Stimulated activated naive CD8-positive, alpha-beta T cell treated with anti-CD3 and anti-CD28 coated beads, Interleukin-15, amount 100 ng/mL, for 72 hours (primary cell): Measurements from ENCODE around the gene DAAM1.
A peak's percentile ranks its signal among the peaks of the same experiment; 100 is the strongest.

Source experiments
- ATAC-seq: fragments of 150-1000 bp; cut with Tn5 transposase; 2 replicates; pipeline ENCODE4 v1.10.0; 2021; ENCODE audit warnings: mild to moderate bottlenecking, moderate library complexity
- DNase-seq, 2 donors: peaks; one replicate each; pipeline ENCODE4 v3.0.0; 2021 to 2022
- H3K27ac Mint-ChIP-seq, 2 donors: one replicate each; pipeline ENCODE4 v1.8.0; 2022; ENCODE audit warnings: mild to moderate bottlenecking in 2 of 2, mixed read lengths in 2 of 2, moderate library complexity in 2 of 2
- H3K27me3 Mint-ChIP-seq: one replicate; pipeline ENCODE4 v1.8.0; 2022; ENCODE audit warnings: mixed read lengths
- H3K4me1 Mint-ChIP-seq: one replicate; pipeline ENCODE4 v1.8.0; 2022; ENCODE audit warnings: mild to moderate bottlenecking, mixed read lengths
- H3K4me3 Mint-ChIP-seq, 2 donors: one replicate each; pipeline ENCODE4 v1.8.0; 2022; ENCODE audit warnings: mild to moderate bottlenecking in 2 of 2, mixed read lengths in 2 of 2, moderate library complexity in 1 of 2
- H3K9me3 Mint-ChIP-seq, 2 donors: one replicate each; pipeline ENCODE4 v1.8.0; 2022; ENCODE audit warnings: mixed read lengths in 2 of 2

The DAAM1 gene

DNA sequence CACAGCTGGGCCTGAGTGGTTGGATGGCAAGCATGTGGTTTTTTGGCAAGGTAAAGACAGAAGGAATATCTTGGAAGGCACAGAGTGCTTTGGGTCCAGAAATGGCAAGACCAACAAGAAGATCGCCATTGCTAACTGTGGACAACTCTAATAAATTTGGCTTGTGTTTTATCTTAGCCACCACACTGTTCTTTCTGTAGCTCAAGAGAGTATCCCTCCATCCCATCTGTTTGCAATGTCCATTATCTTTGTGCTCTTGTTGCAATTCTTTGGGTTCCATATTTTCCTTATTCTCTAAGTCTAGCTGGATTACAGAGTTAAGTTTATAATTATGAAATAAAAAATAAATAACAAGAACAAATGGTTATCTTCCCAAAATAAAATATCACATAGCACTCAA lies 6.7 kb upstream of the DAAM1 start:
- Mint-ChIP-seq H3K4me3 (no peak overlapping the region), H3K9me3 (no peaks in the 10 kb centered on the region), H3K27ac (no peak overlapping the region), H3K27me3 (peaks cover 38% of the 10 kb centered on the region), H3K4me1 (no peaks in the 10 kb centered on the region)
- no peak for DNase-seq
- no peak for ATAC-seq

DNA sequence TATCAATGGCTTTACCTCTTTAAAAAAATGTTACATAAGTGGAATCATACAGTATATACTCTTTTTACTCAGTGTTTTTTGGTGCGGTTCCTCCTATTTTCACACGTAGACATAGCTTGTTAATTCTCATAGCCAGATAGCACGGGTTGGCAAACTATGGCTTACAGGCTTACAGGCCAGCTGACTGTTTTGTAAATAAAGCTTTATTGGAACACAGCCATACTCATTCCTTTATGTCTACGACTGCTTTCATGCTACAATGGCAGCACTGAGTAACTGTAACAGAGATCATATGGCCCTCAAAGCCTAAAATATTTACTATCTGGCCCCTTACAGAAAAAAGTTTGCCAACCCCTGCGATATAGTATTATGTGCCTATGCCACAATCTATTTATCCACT lies 5.8 kb upstream of the DAAM1 start:
- Mint-ChIP-seq H3K4me1 (peaks cover 8% of the 10 kb centered on the region), H3K9me3 (no peaks in the 10 kb centered on the region), H3K4me3 (no peak overlapping the region), H3K27me3 (peaks cover 46% of the 10 kb centered on the region), H3K27ac (no peak overlapping the region)
- ATAC-seq (no peak), DNase-seq (no peak)

DNA sequence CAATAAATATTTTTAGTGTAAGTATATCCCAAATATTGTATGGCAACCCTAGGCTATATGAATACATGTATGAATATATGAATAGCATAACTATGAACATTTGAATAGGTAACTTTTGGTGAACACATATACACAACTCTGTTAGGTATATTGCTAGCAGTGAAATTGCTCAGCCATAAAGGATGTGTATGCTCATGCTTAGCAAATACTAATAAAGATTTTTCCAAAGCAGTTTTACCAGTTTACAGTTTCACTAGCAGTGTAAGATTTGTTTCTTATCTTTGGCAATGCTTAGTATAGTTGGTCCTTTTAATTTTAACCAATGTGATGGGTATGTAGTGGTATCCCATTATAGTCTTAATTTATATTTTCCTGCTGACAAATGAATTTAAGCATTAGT lies 5.3 kb upstream of the DAAM1 start:
- no peak for ATAC-seq
- H3K4me3 Mint-ChIP-seq: no peak overlapping the region
- H3K27ac Mint-ChIP-seq: no peak overlapping the region
- no peak for DNase-seq
- peaks cover 9% of the 10 kb centered on the region for H3K4me1 Mint-ChIP-seq
- peaks cover 46% of the 10 kb centered on the region for H3K27me3 Mint-ChIP-seq
- H3K9me3 Mint-ChIP-seq: no peaks in the 10 kb centered on the region

DNA sequence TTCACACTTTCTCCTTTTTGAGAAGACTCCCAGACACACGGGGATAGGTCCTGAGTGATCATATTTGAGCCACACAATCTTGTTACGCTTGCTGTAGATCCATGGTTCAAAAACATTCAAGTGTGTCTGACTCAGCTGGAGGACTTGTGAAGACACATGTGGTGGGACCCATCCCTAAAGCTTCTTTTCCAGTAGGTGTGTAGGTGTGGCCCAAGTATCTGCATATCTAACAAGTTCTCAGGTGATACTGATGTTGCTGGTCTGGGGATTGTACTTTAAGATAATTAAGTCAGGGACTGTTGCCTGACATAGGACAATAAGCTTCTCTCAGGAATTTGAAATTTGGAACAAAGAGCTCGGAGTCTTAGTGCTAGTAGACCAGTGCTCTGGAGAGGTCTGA lies 4.1 kb upstream of the DAAM1 start:
- ATAC-seq: no peak
- no peaks in the 10 kb centered on the region for H3K9me3 Mint-ChIP-seq
- no peak for DNase-seq
- peaks cover 46% of the 10 kb centered on the region for H3K27me3 Mint-ChIP-seq
- peaks cover 13% of the 10 kb centered on the region for H3K4me1 Mint-ChIP-seq
- H3K27ac Mint-ChIP-seq: no peak overlapping the region
- no peak overlapping the region for H3K4me3 Mint-ChIP-seq

DNA sequence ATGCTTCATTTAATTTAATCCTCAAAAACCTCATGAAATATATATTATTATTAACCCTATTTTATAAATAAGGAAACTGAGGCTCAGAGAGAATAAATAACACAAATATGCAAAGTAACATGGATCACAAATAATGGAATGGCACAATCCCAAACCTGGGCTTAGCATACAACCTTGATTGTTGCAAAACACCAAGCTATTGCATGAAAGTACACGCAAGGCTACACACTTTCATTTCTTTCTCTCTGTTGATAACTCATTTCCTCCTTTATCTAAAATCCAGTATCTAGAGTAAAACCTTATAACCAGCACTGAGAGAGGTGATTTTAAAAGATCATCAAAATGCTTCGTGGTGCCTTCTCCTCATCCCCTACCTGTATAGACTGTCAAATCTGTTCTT lies 2.8 kb upstream of the DAAM1 start:
- DNase-seq (no peak), ATAC-seq (no peak)
- H3K27ac Mint-ChIP-seq: no peak overlapping the region
- H3K4me3 Mint-ChIP-seq: no peak overlapping the region
- H3K4me1 Mint-ChIP-seq: peaks cover 25% of the 10 kb centered on the region
- H3K27me3 Mint-ChIP-seq: peaks cover 39% of the 10 kb centered on the region
- no peaks in the 10 kb centered on the region for H3K9me3 Mint-ChIP-seq

DNA sequence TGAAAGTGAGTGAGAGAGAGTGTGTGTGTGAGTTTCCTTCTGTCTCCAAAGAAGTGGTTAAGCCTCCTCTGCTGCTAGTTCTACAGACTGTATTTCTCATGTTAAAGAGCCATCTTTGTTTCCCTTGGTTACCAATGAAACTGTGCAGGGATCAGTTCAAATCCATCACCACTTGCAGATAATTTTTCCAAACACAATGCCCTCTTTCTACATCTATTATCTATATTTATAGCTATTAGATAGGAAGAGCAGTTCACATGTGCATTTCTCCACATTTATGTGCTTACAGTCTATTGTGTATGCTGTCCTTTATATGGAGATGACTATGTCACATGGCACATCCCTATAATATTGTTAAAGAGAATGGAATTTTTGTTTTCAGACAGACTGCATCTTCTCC lies 2.2 kb upstream of the DAAM1 start:
- no peak for DNase-seq
- H3K27me3 Mint-ChIP-seq: peaks cover 36% of the 10 kb centered on the region
- H3K4me1 Mint-ChIP-seq: peaks cover 25% of the 10 kb centered on the region
- no peak overlapping the region for H3K27ac Mint-ChIP-seq
- H3K4me3 Mint-ChIP-seq: no peak overlapping the region
- no peaks in the 10 kb centered on the region for H3K9me3 Mint-ChIP-seq
- no peak for ATAC-seq

DNA sequence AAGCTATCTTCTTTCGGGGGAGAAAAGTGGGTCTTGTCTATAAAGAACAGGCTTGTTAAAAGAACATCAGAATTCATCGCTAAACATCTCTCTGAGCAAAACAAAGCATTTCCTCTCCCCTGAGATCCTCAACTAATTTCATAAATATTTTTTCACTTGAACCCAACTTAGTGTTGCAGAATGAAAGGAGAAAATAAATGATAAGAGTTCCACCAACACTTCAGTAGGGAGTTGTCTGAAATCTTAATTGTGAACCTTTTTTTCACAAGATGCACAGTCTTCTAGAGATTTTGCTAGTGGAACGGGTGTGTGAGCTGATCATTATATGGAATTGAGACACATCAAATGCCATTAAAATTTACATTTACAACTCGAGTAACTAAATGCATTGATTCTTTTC lies 1.3 kb upstream of the DAAM1 start:
- peak overlapping the region; percentile 98 to 99 for H3K4me3 Mint-ChIP-seq
- H3K27me3 Mint-ChIP-seq: peaks cover 36% of the 10 kb centered on the region
- peaks cover 30% of the 10 kb centered on the region for H3K4me1 Mint-ChIP-seq
- no peak for DNase-seq
- no peak overlapping the region for H3K27ac Mint-ChIP-seq
- no peak for ATAC-seq
- H3K9me3 Mint-ChIP-seq: no peaks in the 10 kb centered on the region

DNA sequence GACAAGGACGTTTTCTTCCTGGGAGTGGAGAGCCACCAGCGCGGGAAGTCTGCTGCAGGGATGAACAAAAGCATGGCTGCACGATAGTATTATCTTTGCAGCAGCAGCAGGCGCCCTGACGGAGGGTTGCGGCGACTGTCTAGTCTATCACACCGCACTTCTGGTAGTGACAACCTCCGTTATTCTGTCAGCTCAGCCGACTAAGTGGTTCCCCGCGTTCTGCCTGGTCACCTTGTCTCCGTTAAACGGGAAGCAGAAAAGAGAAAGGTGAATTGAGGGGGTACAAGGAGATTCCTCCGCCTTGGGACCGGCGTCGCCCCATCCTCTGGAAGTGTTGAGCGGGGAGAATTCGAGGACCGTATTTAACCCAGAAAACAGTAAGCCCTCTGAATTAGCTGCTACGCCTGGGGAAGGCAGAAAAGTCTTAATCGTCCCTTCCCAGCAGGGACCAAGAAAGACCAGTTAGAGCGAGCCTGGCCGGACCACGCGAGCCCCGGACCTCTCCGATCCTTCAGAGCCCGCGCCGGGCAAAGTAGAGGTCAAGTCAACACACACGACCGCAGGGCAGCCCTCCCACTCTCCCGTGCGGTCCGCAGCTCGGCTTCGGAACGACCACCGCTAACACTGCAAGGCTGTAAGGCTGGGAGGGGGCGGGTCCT lies 536 bp upstream of the DAAM1 start:
- peaks cover 30% of the 10 kb centered on the region for H3K4me1 Mint-ChIP-seq
- peak overlapping the region; percentile 67 to 85 for H3K27ac Mint-ChIP-seq
- peak overlapping the region; percentile 98 to 99 for H3K4me3 Mint-ChIP-seq
- peak; percentile 27 for ATAC-seq
- peak in 1 of 2 donors; percentile 34 for DNase-seq
- H3K27me3 Mint-ChIP-seq: peaks cover 36% of the 10 kb centered on the region
- H3K9me3 Mint-ChIP-seq: no peaks in the 10 kb centered on the region

DNA sequence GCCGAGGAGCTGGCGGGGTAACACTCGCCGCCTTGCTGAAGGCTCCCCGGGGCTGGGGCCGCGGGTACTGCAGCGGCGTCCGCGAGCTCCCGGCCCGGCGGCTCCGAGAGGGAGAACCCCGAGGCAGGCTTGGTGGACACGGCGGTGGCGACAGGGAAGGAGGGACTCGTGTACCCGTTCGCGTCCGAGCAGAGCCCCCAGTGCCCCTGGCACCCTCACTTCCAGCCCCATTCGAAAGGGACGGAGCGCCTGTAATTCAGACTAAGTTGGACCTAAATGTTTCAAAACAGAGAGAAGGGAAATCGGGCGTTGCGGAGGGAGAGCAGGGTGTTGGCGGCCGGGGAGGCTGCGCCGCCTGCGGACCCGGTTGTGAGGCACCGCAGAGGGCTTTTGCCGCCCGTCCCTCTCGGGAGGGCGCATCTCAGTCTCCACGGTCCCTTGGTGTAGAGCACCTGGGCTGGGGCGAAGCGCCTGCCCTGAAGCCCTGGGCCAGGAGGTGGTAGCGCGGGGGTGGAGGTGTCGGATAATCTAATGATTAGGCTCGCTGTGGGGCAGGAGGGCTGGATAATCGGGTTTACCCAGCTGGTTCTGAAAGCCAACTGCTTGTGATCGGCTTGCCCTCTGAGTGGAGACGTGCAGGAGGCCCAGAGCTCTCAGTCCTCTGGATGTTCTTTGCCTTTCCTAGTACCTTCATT lies 771 bp downstream of the DAAM1 start:
- H3K27me3 Mint-ChIP-seq: peaks cover 28% of the 10 kb centered on the region
- peak; percentile 37 to 54 for DNase-seq
- H3K4me1 Mint-ChIP-seq: peaks cover 30% of the 10 kb centered on the region
- H3K4me3 Mint-ChIP-seq: peak overlapping the region; percentile 98 to 99
- no peaks in the 10 kb centered on the region for H3K9me3 Mint-ChIP-seq
- peak overlapping the region; percentile 66 to 96 for H3K27ac Mint-ChIP-seq
- ATAC-seq: peak; percentile 41

DNA sequence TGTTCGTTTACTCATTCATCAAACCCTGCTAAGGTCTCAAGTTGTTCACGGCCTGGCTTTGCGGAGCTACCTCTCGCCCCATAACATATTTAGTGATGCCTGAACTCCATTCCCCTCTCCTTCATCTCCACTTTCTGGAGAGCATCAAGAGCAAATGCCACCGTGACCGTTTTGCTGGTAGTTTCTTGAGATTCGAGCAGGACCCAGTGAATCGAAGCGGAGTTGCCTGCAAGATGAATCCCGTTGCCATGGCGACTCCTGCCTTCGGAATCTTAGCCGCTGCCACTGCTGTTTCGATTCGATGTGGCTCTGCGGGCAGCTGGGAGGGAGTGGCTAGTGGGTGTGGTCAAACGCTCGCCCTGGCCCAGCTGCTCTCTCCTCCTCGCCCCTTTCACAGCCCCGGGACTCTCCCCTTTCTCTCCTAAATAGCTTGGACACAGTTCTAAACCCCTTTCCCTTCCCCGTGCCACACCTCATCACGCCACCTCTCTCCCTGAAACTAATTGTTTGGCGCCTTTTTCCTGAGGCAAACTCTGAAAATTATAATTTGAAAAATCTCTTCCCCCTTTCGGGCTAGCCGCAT lies 1.4 kb downstream of the DAAM1 start:
- Mint-ChIP-seq H3K27me3 (peaks cover 21% of the 10 kb centered on the region), H3K27ac (peak overlapping the region; percentile 74 to 96), H3K4me1 (peaks cover 30% of the 10 kb centered on the region), H3K4me3 (peak overlapping the region; percentile 98 to 99), H3K9me3 (no peaks in the 10 kb centered on the region)
- DNase-seq (peak; percentile 61 to 75), ATAC-seq (peak; percentile 12)

DNA sequence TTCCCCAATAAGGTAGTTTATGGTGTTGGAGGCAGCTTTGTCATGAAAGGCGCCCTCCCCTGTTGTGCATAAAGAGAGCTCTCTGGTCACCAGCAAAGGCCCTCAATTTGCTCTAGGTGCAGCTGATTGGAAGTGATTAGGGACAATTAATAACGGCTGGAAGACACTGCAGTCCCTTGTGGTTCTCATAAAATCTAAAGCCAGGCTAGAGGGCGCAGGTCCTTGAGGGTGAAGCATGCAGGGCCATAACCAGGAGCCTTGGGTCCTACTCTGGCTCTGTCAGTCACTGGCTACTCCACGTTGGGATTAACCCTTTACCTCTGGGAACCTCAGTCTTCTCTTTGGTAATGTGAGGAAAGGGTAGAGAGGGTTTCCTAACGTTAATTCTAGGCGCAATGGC lies 1.9 kb downstream of the DAAM1 start:
- Mint-ChIP-seq H3K9me3 (no peaks in the 10 kb centered on the region), H3K27me3 (peaks cover 18% of the 10 kb centered on the region), H3K4me1 (peaks cover 30% of the 10 kb centered on the region), H3K4me3 (peak overlapping the region; percentile 98 to 99), H3K27ac (peak overlapping the region in 1 of 2 donors; percentile 74)
- peak; percentile 3 to 8 for DNase-seq
- ATAC-seq: no peak

DNA sequence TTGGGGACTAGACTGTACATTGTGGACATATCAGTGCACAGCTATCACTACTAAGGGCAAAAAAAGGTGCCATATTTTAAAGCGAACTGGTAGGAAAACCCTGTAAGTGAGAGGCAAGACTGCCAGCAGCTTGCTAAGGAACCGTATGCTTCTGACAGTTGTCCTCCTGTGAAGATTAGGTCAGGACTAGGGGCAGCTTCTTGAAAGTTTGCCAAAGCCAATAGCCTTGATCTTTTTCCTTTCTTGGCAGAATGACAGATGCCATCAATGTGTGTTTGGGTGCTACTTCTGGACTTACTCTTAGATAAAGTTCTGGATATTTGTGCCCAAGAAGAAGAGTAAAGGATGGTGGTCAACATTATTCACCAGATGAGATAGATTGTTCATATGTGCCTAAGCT lies 7.4 kb downstream of the DAAM1 start:
- Mint-ChIP-seq H3K27me3 (no peaks in the 10 kb centered on the region), H3K9me3 (no peaks in the 10 kb centered on the region), H3K27ac (no peak overlapping the region), H3K4me1 (peaks cover 6% of the 10 kb centered on the region), H3K4me3 (no peak overlapping the region)
- ATAC-seq: no peak
- no peak for DNase-seq

DNA sequence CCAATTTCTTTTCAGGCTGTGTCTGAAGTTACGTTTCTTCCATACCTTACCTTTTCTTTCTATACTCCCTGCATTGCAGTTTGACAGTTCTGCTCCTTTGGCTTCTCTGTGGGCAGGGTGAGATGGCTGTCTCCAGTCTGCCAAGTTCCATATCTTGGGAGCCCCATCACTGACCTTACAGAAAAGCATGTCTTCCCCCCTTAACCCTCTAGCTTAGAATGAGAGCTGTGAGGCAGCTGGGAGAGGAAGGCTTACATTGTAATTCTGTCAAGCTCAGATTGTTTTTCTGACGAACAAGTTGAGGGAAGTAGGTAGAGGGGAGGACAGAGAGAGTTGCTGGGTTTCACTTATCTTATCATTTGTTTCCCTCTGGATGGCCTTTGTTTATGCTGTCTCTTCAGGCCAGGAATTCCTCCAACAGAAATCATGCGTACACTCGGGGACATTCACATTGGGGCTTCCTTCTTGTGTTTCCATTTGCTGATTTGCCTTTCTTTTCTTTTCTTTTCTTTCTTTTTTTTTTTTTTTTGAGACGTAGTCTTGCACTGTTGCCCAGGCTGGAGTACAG lies 9.3 kb downstream of the DAAM1 start:
- DNase-seq: no peak
- H3K27me3 Mint-ChIP-seq: no peaks in the 10 kb centered on the region
- peak overlapping the region in 1 of 2 donors; percentile 16 for H3K27ac Mint-ChIP-seq
- no peak for ATAC-seq
- no peak overlapping the region for H3K4me3 Mint-ChIP-seq
- no peaks in the 10 kb centered on the region for H3K9me3 Mint-ChIP-seq
- H3K4me1 Mint-ChIP-seq: peaks cover 12% of the 10 kb centered on the region

DNA sequence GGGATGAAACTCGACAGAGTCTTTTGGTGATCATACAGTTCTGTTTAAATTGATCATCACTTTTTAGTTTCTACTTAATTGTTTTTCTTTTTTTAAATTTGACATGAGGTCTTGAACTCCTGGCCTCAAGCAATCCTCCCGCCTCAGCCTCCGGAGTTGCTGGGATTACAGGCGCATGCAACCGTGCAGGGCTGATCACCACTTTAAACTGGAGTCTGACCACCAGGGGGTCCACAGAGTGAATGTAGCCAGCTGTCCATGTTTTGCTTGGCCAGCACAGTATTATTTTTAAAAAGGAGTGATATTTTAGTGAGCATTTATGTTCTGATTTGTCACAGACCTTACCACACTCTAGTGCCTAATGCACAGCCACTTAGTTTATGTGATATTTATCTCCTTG lies 10.7 kb downstream of the DAAM1 start:
- H3K27me3 Mint-ChIP-seq: no peaks in the 10 kb centered on the region
- ATAC-seq (no peak), DNase-seq (no peak)
- no peak overlapping the region for H3K4me3 Mint-ChIP-seq
- peak overlapping the region in 1 of 2 donors; percentile 27 for H3K27ac Mint-ChIP-seq
- H3K9me3 Mint-ChIP-seq: no peaks in the 10 kb centered on the region
- peaks cover 12% of the 10 kb centered on the region for H3K4me1 Mint-ChIP-seq

DNA sequence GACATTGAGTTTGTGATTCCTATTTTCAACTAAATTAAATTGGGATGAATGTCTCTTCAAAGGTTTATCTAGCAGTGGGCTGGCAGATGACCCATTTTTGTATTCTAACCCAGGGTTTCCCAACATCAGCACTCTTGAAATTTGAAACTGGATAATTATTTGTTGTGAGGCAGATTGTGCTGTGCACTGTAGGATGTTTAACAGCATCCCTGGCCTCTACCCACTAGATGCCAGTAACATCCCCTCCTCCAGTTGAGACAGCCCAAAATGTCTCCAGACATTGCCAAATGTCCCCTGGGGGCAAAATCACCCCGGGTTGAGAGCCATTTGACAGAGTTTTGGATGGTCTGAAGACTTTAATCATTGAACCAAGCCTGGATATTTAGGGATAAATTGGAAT lies 11.1 kb downstream of the DAAM1 start:
- ATAC-seq: no peak
- no peaks in the 10 kb centered on the region for H3K9me3 Mint-ChIP-seq
- no peaks in the 10 kb centered on the region for H3K27me3 Mint-ChIP-seq
- no peak overlapping the region for H3K4me3 Mint-ChIP-seq
- peaks cover 14% of the 10 kb centered on the region for H3K4me1 Mint-ChIP-seq
- DNase-seq: no peak
- H3K27ac Mint-ChIP-seq: no peak overlapping the region

DNA sequence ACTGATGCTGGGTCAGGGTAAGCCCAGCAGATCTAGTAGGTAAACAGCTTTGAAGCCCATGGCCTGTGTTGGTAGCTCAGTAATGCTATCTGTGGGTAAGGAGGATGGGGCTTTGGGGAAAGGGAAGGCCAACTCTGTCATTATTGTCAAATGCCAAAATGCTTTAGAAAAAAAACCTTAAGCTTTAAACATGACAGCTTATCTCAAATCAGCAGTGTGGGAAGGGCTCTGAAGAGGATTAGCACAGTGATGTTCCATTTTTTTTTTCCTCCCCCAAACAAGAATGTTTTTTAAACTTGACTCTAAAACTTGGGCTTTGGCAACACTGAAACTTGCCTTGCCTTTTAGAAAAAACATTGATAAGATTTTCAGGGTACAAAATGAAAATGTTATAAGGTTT lies 11.7 kb downstream of the DAAM1 start:
- H3K4me3 Mint-ChIP-seq: no peak overlapping the region
- ATAC-seq (no peak), DNase-seq (no peak)
- H3K4me1 Mint-ChIP-seq: peaks cover 18% of the 10 kb centered on the region
- no peaks in the 10 kb centered on the region for H3K9me3 Mint-ChIP-seq
- H3K27ac Mint-ChIP-seq: no peak overlapping the region
- H3K27me3 Mint-ChIP-seq: no peaks in the 10 kb centered on the region
